ENCODE data around the gene WNT4. TPM values are rescaled to one million over a fixed set of nuclear protein-coding genes. Genes with fewer than 3 reads are reported as not detected.

Gene WNT4
- total RNA-seq, 2 donors from 2014 or later, result 0.16 TPM; not detected in 1

DNA sequence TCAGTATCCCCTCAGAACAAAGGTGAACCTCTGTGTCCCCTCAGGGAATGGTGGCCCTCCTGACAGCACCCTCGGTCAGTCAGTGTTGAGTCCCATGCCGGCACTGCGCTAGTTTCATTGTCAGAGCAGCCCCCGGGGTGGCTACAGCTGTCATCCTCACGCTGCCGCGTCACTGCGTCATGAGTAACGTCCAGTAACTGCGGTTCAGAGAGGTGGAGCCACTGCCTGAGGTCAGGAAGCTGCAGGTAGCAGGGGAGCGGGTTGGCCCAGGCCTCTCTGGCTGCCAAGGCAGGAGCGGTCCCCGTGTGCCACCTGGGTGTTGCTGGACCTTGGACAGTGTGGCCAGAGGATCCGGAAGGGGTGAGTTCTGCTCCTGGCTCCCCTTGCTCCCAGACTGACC, 20.2 kb upstream of the WNT4 start:
- TF ChIP-seq, protein P1, sequence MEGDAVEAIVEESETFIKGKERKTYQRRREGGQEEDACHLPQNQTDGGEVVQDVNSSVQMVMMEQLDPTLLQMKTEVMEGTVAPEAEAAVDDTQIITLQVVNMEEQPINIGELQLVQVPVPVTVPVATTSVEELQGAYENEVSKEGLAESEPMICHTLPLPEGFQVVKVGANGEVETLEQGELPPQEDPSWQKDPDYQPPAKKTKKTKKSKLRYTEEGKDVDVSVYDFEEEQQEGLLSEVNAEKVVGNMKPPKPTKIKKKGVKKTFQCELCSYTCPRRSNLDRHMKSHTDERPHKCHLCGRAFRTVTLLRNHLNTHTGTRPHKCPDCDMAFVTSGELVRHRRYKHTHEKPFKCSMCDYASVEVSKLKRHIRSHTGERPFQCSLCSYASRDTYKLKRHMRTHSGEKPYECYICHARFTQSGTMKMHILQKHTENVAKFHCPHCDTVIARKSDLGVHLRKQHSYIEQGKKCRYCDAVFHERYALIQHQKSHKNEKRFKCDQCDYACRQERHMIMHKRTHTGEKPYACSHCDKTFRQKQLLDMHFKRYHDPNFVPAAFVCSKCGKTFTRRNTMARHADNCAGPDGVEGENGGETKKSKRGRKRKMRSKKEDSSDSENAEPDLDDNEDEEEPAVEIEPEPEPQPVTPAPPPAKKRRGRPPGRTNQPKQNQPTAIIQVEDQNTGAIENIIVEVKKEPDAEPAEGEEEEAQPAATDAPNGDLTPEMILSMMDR (IDR thresholded peaks at IDR 0.05), result no peak
- H3K27ac ChIP-seq, result no peak overlapping the region
- H3K9me3 ChIP-seq, result no peaks in the 10 kb centered on the region
- DNase-seq (ENCODE audit: low spot score), result no peak
- no peak overlapping the region for H3K4me3 ChIP-seq
- no peaks in the 10 kb centered on the region for H3K4me1 ChIP-seq
- H3K27me3 ChIP-seq, result no peaks in the 10 kb centered on the region
- no peaks in the 10 kb centered on the region for H3K36me3 ChIP-seq

DNA sequence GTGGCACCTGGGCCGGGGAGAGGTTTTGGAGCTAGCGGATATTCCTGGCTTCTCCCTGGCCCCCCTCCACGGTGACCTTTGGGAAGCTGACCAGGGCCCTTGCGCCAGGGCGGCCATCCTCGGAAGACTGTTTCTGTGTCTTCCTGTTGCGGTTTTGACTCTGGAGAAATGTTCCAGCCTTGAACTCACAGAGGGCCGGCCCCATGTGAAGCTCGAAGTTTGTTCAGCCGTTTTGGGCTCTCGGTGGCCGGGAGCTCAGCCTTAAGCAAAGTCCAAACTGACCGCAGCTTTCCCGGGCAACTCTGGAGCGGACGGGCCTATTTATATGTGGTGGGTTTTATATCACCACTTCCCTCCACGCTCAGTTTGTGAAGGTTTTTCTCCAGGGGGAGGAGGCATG, 17.0 kb upstream of the WNT4 start:
- no peaks in the 10 kb centered on the region for H3K4me1 ChIP-seq
- H3K9me3 ChIP-seq, result no peaks in the 10 kb centered on the region
- no peak overlapping the region for H3K4me3 ChIP-seq
- H3K27me3 ChIP-seq, result no peaks in the 10 kb centered on the region
- H3K27ac ChIP-seq, result no peak overlapping the region
- TF ChIP-seq, protein P1 (IDR thresholded peaks at IDR 0.05), result no peak
- no peak for DNase-seq (ENCODE audit: low spot score)
- no peaks in the 10 kb centered on the region for H3K36me3 ChIP-seq

DNA sequence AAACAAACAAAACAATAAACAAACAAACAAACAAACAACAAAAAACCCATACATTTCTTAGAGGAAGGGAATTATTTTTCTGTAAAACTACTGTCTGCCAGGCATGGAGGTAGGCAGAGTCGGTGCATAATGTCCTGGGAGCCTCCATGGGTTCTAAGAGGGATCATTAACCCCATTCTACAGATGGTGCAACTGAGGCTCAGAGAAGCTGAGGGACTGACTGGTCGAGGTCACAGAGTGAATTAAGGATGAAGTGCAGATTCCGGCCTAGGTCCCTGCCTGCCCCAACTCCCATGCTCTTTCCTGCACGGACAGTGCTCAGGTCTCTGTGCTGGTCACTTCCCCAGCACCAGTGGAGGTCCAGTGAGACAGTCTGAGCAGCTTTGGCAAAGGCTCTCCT, 15.8 kb upstream of the WNT4 start:
- Histone ChIP-seq H3K27ac (no peak overlapping the region), H3K4me1 (no peaks in the 10 kb centered on the region), H3K4me3 (no peak overlapping the region), H3K27me3 (no peaks in the 10 kb centered on the region), H3K9me3 (no peaks in the 10 kb centered on the region), H3K36me3 (no peaks in the 10 kb centered on the region)
- no peak for DNase-seq (ENCODE audit: low spot score)
- TF ChIP-seq, protein P1 (IDR thresholded peaks at IDR 0.05), result no peak

DNA sequence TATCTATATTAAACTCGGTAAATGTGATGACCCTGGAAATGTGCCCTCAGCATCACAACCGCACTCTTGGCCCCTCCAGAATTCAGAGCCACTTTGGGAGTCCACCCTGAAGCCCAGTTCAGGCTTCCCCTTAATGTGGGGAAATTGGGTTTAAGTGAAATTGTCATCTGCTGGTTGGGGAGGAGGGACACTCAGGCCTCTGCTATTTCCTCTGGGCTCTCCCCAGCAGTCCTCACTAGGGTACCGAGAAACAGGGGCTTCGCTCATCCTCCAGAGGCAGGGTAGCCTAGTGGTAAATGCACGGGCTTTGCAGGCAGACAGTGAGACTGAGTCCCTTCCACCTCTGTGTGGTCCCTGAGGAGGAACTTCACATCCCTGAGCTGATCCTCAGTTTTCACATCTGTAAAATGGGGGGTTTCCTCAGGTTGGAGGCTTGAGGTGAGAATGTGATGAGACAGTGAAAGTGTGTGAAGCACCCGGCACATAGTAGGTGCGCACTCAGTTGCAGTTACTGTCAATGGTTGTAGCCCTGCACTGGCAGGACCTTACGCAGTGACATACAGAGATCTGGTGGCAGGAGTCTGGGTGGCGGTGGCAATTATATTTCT, 14.6 kb upstream of the WNT4 start:
- Histone ChIP-seq H3K4me1 (no peaks in the 10 kb centered on the region), H3K36me3 (no peaks in the 10 kb centered on the region), H3K27ac (no peak overlapping the region), H3K4me3 (no peak overlapping the region), H3K27me3 (no peaks in the 10 kb centered on the region), H3K9me3 (no peaks in the 10 kb centered on the region)
- no peak for DNase-seq (ENCODE audit: low spot score)
- TF ChIP-seq, protein P1 (IDR thresholded peaks at IDR 0.05), result no peak

DNA sequence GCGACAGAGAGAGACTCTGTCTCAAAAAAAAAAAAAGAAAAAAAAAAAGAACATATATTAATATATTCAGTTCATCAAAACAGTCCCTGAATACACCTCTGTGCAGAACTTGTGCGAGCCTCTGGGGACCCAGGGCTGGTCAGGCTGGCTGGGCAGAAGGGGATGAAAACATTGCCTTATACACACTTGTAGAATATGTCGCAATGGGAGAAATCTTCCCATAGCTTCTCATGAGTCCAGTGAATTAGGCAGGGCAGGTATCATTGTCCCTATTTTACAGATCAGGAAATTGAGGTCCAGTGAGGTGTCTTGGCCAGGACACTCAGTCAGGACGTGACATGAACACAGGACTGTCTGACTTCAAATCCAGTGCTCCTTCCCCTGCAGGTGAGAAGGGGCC, 12.6 kb upstream of the WNT4 start:
- no peaks in the 10 kb centered on the region for H3K4me1 ChIP-seq
- no peaks in the 10 kb centered on the region for H3K27me3 ChIP-seq
- H3K9me3 ChIP-seq, result no peaks in the 10 kb centered on the region
- TF ChIP-seq, protein P1 (IDR thresholded peaks at IDR 0.05), result no peak
- H3K36me3 ChIP-seq, result no peaks in the 10 kb centered on the region
- no peak for DNase-seq (ENCODE audit: low spot score)
- H3K4me3 ChIP-seq, result no peak overlapping the region
- no peak overlapping the region for H3K27ac ChIP-seq

DNA sequence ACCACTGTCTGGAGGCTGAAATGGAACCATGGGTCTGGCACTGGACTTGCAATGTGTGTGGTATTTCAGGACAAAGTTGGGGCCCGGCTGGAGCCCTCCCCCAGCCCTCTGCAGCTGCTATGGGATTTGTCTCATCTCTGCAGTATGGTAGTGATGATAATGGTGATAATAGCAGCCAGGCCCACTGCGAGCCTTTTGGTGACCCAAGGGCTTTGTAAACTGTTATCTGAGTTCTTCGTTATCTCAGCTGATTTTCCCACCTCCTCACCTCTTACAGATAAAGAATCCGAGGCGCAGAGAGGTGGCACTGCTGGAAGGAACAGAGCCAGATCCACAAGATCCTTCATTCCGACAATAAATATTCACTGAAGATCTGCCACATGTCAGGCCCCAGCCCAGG, 11.7 kb upstream of the WNT4 start:
- Histone ChIP-seq H3K36me3 (no peaks in the 10 kb centered on the region), H3K4me1 (no peaks in the 10 kb centered on the region), H3K27me3 (no peaks in the 10 kb centered on the region), H3K4me3 (no peak overlapping the region), H3K9me3 (no peaks in the 10 kb centered on the region), H3K27ac (no peak overlapping the region)
- TF ChIP-seq, protein P1 (IDR thresholded peaks at IDR 0.05), result no peak
- no peak for DNase-seq (ENCODE audit: low spot score)

Data from right atrium auricular region (tissue), 2 donors.